GM21529 (cell line): Measurements from ENCODE around the gene COPS6.

Experiments
- ATAC-seq: cut with Tn5 transposase; IDR thresholded peaks from one replicate; pipeline ENCODE4 v1.9.1; 2021; ENCODE audit not compliant: unreplicated experiment

Gene COPS6

GRCh38 chr7:100088621-100089457 is at the start of gene COPS6:
TSS of gene COPS6 (plus strand) at chr7:100088969. CDS start at chr7:100088991, 22 bp downstream.
- ATAC-seq: peak; percentile 68

- no peak for ATAC-seq
Observed at GRCh38 chr7:100040575-100040974, 48.2 kb upstream of the COPS6 start.

- no peak for ATAC-seq
Observed at GRCh38 chr7:100044718-100045117, 44.1 kb upstream of the COPS6 start.

- ATAC-seq: no peak
Observed at GRCh38 chr7:100048680-100049079, 40.1 kb upstream of the COPS6 start.

GRCh38 chr7:100049441-100050291 is 39.1 kb upstream of the COPS6 start, which contains the start of gene ZSCAN21:
TSS of gene ZSCAN21 (plus strand) at chr7:100049774. CDS start at chr7:100057007, 7,233 bp downstream.
- peak; percentile 92 for ATAC-seq

- ATAC-seq: no peak
Observed at GRCh38 chr7:100051611-100052010, 37.2 kb upstream of the COPS6 start.

- ATAC-seq: no peak
Observed at GRCh38 chr7:100053215-100053614, 35.6 kb upstream of the COPS6 start.

GRCh38 chr7:100057006-100057405 is 31.8 kb upstream of the COPS6 start:
- ATAC-seq: no peak

- no peak for ATAC-seq
Observed at GRCh38 chr7:100059251-100059739, 29.5 kb upstream of the COPS6 start.

GRCh38 chr7:100061518-100062193 is 27.1 kb upstream of the COPS6 start:
- no peak for ATAC-seq

- no peak for ATAC-seq
Observed at GRCh38 chr7:100063376-100063775, 25.4 kb upstream of the COPS6 start.

- no peak for ATAC-seq
Observed at GRCh38 chr7:100064162-100064561, 24.6 kb upstream of the COPS6 start.

GRCh38 chr7:100065452-100066186 is 23.1 kb upstream of the COPS6 start:
- ATAC-seq: no peak

GRCh38 chr7:100066953-100067352 is 21.8 kb upstream of the COPS6 start:
- ATAC-seq: no peak

GRCh38 chr7:100069991-100070390 is 18.8 kb upstream of the COPS6 start:
- no peak for ATAC-seq

- no peak for ATAC-seq
Observed at GRCh38 chr7:100071018-100071723, 17.6 kb upstream of the COPS6 start.

GRCh38 chr7:100072462-100072861 is 16.3 kb upstream of the COPS6 start:
- no peak for ATAC-seq

- ATAC-seq: no peak
Observed at GRCh38 chr7:100074841-100075240, 13.9 kb upstream of the COPS6 start.

GRCh38 chr7:100075418-100075817 is 13.4 kb upstream of the COPS6 start:
- no peak for ATAC-seq

- no peak for ATAC-seq
Observed at GRCh38 chr7:100077205-100077604, 11.6 kb upstream of the COPS6 start.
